Fibroblast of skin of back (primary cell): Measurements from ENCODE around the gene VWA7.

Source experiments
- DNase-seq: peaks from one replicate; pipeline ENCODE4 v3.0.0-alpha.2; 2013

VWA7 gene

GRCh38 chr6:31778193-31778592, 1.1 kb upstream of the VWA7 start:
- DNase-seq, result no peak

- no peak for DNase-seq
These were observed 531 bp upstream of the VWA7 start for GRCh38 chr6:31777667-31778050.

- no peak for DNase-seq
These were observed 591 bp downstream of the VWA7 start for GRCh38 chr6:31776485-31776988.

- DNase-seq, result no peak
These were observed 1.3 kb downstream of the VWA7 start for GRCh38 chr6:31775633-31776484.

GRCh38 chr6:31775184-31775583, 1.9 kb downstream of the VWA7 start:
- DNase-seq, result no peak

GRCh38 chr6:31771992-31772358, 5.2 kb downstream of the VWA7 start:
- DNase-seq, result peak; percentile 35

- no peak for DNase-seq
These were observed 6.3 kb downstream of the VWA7 start for GRCh38 chr6:31770860-31771259.

GRCh38 chr6:31769684-31770371, 7.3 kb downstream of the VWA7 start:
- DNase-seq, result peak; percentile 43

GRCh38 chr6:31768363-31769257, 8.5 kb downstream of the VWA7 start:
- no peak for DNase-seq

GRCh38 chr6:31767096-31767645, 10.0 kb downstream of the VWA7 start:
- no peak for DNase-seq

- DNase-seq, result peak; percentile 18
These were observed 11.0 kb downstream of the VWA7 start for GRCh38 chr6:31765910-31766794.

GRCh38 chr6:31765559-31765909, 11.6 kb downstream of the VWA7 start:
- DNase-seq, result no peak

- no peak for DNase-seq
These were observed 12.9 kb downstream of the VWA7 start for GRCh38 chr6:31764198-31764597.

- peak; percentile 85 for DNase-seq
These were observed 13.5 kb downstream of the VWA7 start for GRCh38 chr6:31763619-31763940.

GRCh38 chr6:31762878-31763618, 14.1 kb downstream of the VWA7 start:
- DNase-seq, result no peak

GRCh38 chr6:31762356-31762755, 14.8 kb downstream of the VWA7 start, which contains the start of gene SAPCD1:
Gene SAPCD1, plus strand, starts transcription at chr6:31762656. Its CDS starts 399 bp downstream, at chr6:31763055.
- DNase-seq, result no peak

GRCh38 chr6:31761343-31761742, 15.8 kb downstream of the VWA7 start:
- no peak for DNase-seq

- DNase-seq, result no peak
These were observed 16.3 kb downstream of the VWA7 start for GRCh38 chr6:31760790-31761189.

- DNase-seq, result no peak
These were observed 18.8 kb downstream of the VWA7 start for GRCh38 chr6:31758281-31758680.

GRCh38 chr6:31752739-31753319, 24.3 kb downstream of the VWA7 start:
- peak; percentile 84 for DNase-seq
